CD14-positive monocyte (primary cell): Measurements from ENCODE around the gene ZNF467. TPM values are rescaled to one million over a fixed set of nuclear protein-coding genes. Genes with fewer than 3 reads are reported as not detected.

ENCODE experiments used
- DNase-seq, 3 donors: peaks; one replicate each; pipeline ENCODE4 v3.0.0-alpha.2; 2011 to 2022
- H2AFZ ChIP-seq: 2 replicates; pipeline ENCODE4 v1.6.0; 2012; ENCODE audit warnings: mild to moderate bottlenecking, low read depth, low read length, inconsistent platforms; ENCODE audit not compliant: insufficient read depth, poor library complexity, severe bottlenecking
- H3K27ac ChIP-seq, 2 donors: 1 replicate in 1 of 2; 2 replicates in 1 of 2; pipeline ENCODE4 v1.5.1; 2012 to 2013; ENCODE audit warnings: low read length in 2 of 2, control low read depth in 1 of 2, inconsistent platforms in 1 of 2, low read depth in 1 of 2, mild to moderate bottlenecking in 1 of 2
- H3K27me3 ChIP-seq, 2 donors: one replicate each; pipeline versions ENCODE4 v1.6.0 to v1.6.1; 2011 to 2013; ENCODE audit warnings: low read length in 2 of 2; ENCODE audit not compliant: control insufficient read depth in 2 of 2, insufficient read depth in 2 of 2
- H3K36me3 ChIP-seq, 2 donors: replicated peaks in 1 of 2; 1 replicate in 1 of 2; 2 replicates in 1 of 2; pipeline versions ENCODE4 v1.5.1 to v1.6.1; 2012 to 2013; ENCODE audit warnings: low read length in 2 of 2, control low read depth in 1 of 2, inconsistent platforms in 1 of 2, mild to moderate bottlenecking in 1 of 2; ENCODE audit not compliant: insufficient read depth in 2 of 2, control insufficient read depth in 1 of 2
- H3K4me1 ChIP-seq, 2 donors: 1 replicate in 1 of 2; 2 replicates in 1 of 2; pipeline versions ENCODE4 v1.5.1 to v1.6.1; 2012 to 2013; ENCODE audit warnings: low read length in 2 of 2, control low read depth in 1 of 2, inconsistent platforms in 1 of 2, mild to moderate bottlenecking in 1 of 2, moderate library complexity in 1 of 2; ENCODE audit not compliant: insufficient read depth in 2 of 2, control insufficient read depth in 1 of 2
- H3K4me2 ChIP-seq: replicated peaks from 2 replicates; pipeline ENCODE3; 2012; ENCODE audit warnings: low read length, moderate library complexity, mild to moderate bottlenecking; ENCODE audit not compliant: poor library complexity, severe bottlenecking; ENCODE audit errors: extremely low read depth
- H3K4me3 ChIP-seq, 3 experiments: fragments of 200-600 bp in 1 of 3; sonication (generic) in 1 of 3; replicated peaks in 1 of 3; 1 replicate in 2 of 3; 2 replicates in 1 of 3; pipeline ENCODE4 v1.5.1; 2011 to 2013; ENCODE audit warnings: low read length in 3 of 3, mild to moderate bottlenecking in 3 of 3, control low read depth in 2 of 3, low read depth in 2 of 3, inconsistent platforms in 1 of 3, moderate library complexity in 1 of 3
- H3K79me2 ChIP-seq: 2 replicates; pipeline ENCODE4 v1.6.0; 2012; ENCODE audit warnings: mild to moderate bottlenecking, control low read depth, inconsistent platforms, low read length, moderate library complexity; ENCODE audit not compliant: insufficient read depth
- H3K9ac ChIP-seq: 2 replicates; pipeline ENCODE4 v1.6.0; 2017; ENCODE audit warnings: low read length, mild to moderate bottlenecking; ENCODE audit not compliant: insufficient read depth, poor library complexity, severe bottlenecking
- H3K9me3 ChIP-seq, 2 donors: replicated peaks in 1 of 2; 1 replicate in 1 of 2; 2 replicates in 1 of 2; pipeline versions ENCODE4 v1.5.1 to v1.6.1; 2012 to 2013; ENCODE audit warnings: low read length in 2 of 2, control low read depth in 1 of 2; ENCODE audit not compliant: control insufficient read depth in 1 of 2, insufficient read depth in 1 of 2
- H4K20me1 ChIP-seq: 2 replicates; pipeline ENCODE4 v1.6.0; 2012; ENCODE audit warnings: mild to moderate bottlenecking, low read length, control low read depth, moderate library complexity; ENCODE audit not compliant: insufficient read depth
- H3K27ac Mint-ChIP-seq, 7 donors: one replicate each; pipeline ENCODE4 v1.8.0; 2020; ENCODE audit warnings: mild to moderate bottlenecking in 7 of 7, mixed read lengths in 7 of 7, moderate library complexity in 6 of 7, inconsistent platforms in 2 of 7
- H3K27me3 Mint-ChIP-seq, 3 donors: one replicate each; pipeline ENCODE4 v1.8.0; 2021 to 2022; ENCODE audit warnings: low read depth in 3 of 3, mild to moderate bottlenecking in 3 of 3, mixed read lengths in 3 of 3, moderate library complexity in 3 of 3, inconsistent platforms in 1 of 3
- H3K36me3 Mint-ChIP-seq, 2 donors: one replicate each; pipeline ENCODE4 v1.8.0; 2020; ENCODE audit warnings: mixed read lengths in 2 of 2, inconsistent platforms in 1 of 2, mild to moderate bottlenecking in 1 of 2
- H3K4me1 Mint-ChIP-seq: one replicate; pipeline ENCODE4 v1.8.0; 2020; ENCODE audit warnings: mild to moderate bottlenecking, mixed read lengths
- H3K4me3 Mint-ChIP-seq, 2 donors: one replicate each; pipeline ENCODE4 v1.8.0; 2020; ENCODE audit warnings: mild to moderate bottlenecking in 2 of 2, mixed read lengths in 2 of 2, moderate library complexity in 1 of 2
- H3K9me3 Mint-ChIP-seq, 7 donors: one replicate each; pipeline ENCODE4 v1.8.0; 2020 to 2022; ENCODE audit warnings: mixed read lengths in 7 of 7, mild to moderate bottlenecking in 6 of 7, moderate library complexity in 6 of 7, inconsistent platforms in 2 of 7
- WGBS: methylation state at CpG from one replicate; pipeline ENCODE4 v1.1.5; 2013; ENCODE audit warnings: missing lambda C conversion rate; ENCODE audit not compliant: insufficient coverage; 5-methylcytosine and 5-hydroxymethylcytosine counted together
- intact Hi-C, 2 donors: fragments of 100-400 bp; cut with micrococcal nuclease; formaldehyde crosslinking; loops; one replicate each; pipeline versions ENCODE4 v1.15.0 to v1.15.1; 2023
- polyA plus RNA-seq, 3 donors: library from polyadenylated mRNA; depleted of rRNA in 1 of 3; unstranded in 2 of 3; stranded (reverse) in 1 of 3; fragments of 300-500 nt in 2 of 3; fragments of >200 nt in 1 of 3; fragmentation: Illumina TruSeq in 2 of 3; gene quantifications; 1 replicate in 2 of 3; 2 replicates in 1 of 3; pipeline ENCODE4 v1.2.3, GENCODE V29; 2012 to 2021
- TF ChIP-seq, protein P1 (sequence below): fragments of 200-600 bp; IDR thresholded peaks from one replicate; pipeline ENCODE4 v1.8.0; 2022; ENCODE audit warnings: antibody characterized with exemption, mild to moderate bottlenecking

ZNF467 gene
- polyA plus RNA-seq, 3 donors, result 43.4 to 100 (median 52.8) TPM

DNA sequence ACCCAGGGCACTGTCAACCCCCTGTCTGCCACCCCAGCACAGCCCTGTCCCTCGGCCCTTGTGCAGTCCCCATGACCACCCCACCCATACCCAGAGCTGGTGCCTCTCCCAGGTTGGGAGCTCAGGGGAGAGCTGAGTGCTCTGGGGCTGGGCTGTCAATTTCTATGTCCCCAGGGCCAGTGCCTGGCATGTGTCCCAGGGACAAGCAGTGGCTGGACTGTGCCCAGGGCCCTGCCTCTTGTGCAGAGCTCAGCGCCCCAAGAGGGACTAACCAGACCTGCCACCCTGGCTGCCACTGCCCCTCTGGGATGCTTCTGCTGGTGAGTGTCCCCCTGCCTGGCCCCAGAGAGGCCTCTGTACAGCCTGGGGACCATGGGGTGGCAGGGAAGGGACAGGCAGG, 35.8 kb upstream of the ZNF467 start:
- Histone ChIP-seq H4K20me1 (no peaks in the 10 kb centered on the region), H3K27ac (no peak overlapping the region), H3K4me1 (no peaks in the 10 kb centered on the region), H3K36me3 (no peaks in the 10 kb centered on the region), H3K4me3 (no peak overlapping the region), H3K4me2 (no peak overlapping the region), H2AFZ (no peak overlapping the region), H3K27me3 (no peaks in the 10 kb centered on the region), H3K9me3 (no peaks in the 10 kb centered on the region), H3K79me2 (no peaks in the 10 kb centered on the region), H3K9ac (no peak overlapping the region)
- Mint-ChIP-seq H3K27ac (no peak overlapping the region), H3K4me3 (no peak overlapping the region), H3K9me3 (no peaks in the 10 kb centered on the region), H3K4me1 (no peaks in the 10 kb centered on the region), H3K36me3 (no peaks in the 10 kb centered on the region), H3K27me3 (peaks cover 0 to 3% (median 2%) of the 10 kb centered on the region in 3 donors)
- intact Hi-C loops, result no loop called here
- no peak for DNase-seq
- TF ChIP-seq, protein P1, sequence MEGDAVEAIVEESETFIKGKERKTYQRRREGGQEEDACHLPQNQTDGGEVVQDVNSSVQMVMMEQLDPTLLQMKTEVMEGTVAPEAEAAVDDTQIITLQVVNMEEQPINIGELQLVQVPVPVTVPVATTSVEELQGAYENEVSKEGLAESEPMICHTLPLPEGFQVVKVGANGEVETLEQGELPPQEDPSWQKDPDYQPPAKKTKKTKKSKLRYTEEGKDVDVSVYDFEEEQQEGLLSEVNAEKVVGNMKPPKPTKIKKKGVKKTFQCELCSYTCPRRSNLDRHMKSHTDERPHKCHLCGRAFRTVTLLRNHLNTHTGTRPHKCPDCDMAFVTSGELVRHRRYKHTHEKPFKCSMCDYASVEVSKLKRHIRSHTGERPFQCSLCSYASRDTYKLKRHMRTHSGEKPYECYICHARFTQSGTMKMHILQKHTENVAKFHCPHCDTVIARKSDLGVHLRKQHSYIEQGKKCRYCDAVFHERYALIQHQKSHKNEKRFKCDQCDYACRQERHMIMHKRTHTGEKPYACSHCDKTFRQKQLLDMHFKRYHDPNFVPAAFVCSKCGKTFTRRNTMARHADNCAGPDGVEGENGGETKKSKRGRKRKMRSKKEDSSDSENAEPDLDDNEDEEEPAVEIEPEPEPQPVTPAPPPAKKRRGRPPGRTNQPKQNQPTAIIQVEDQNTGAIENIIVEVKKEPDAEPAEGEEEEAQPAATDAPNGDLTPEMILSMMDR, result no peak
- WGBS, result 100% methylated on average over 2 of the region's 2 CpGs

DNA sequence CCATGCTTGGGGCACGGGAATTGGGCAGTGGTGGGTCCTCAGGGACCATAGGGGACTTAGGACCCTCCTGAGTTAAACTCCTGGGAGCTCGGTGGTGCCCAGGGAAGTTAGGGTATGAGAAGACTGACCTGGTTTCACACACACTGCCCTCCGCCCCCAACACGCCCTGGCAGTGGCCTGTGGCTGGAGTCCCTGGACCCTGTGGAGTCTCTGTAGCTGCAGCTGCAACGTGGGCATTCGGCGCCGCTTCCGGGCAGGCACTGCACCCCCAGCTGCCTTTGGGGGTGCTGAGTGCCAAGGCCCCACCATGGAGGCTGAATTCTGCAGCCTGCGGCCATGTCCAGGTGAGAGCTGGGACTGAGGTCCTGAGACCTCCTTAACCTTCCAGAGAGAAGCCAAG, 34.9 kb upstream of the ZNF467 start:
- Histone ChIP-seq H3K9me3 (no peaks in the 10 kb centered on the region), H3K36me3 (no peaks in the 10 kb centered on the region), H3K4me2 (no peak overlapping the region), H2AFZ (no peak overlapping the region), H3K79me2 (no peaks in the 10 kb centered on the region), H3K27ac (no peak overlapping the region), H4K20me1 (no peaks in the 10 kb centered on the region), H3K4me1 (no peaks in the 10 kb centered on the region), H3K4me3 (no peak overlapping the region), H3K27me3 (no peaks in the 10 kb centered on the region), H3K9ac (no peak overlapping the region)
- no peak for DNase-seq
- Mint-ChIP-seq H3K4me1 (no peaks in the 10 kb centered on the region), H3K27me3 (peaks cover 2 to 3% (median 3%) of the 10 kb centered on the region in 3 donors), H3K4me3 (no peak overlapping the region), H3K27ac (no peak overlapping the region), H3K36me3 (no peaks in the 10 kb centered on the region), H3K9me3 (no peaks in the 10 kb centered on the region)
- intact Hi-C loops, result no loop called here
- TF ChIP-seq, protein P1, result no peak
- 93% methylated on average over 8 of the region's 10 CpGs for WGBS
